Kidney epithelial cell (primary cell): ENCODE data around the gene CDKN2D. TPM values are rescaled to one million over a fixed set of nuclear protein-coding genes. Genes with fewer than 3 reads are reported as not detected.
A peak's percentile ranks its signal among the peaks of the same experiment; 100 is the strongest.
"Not testable (repeated sequence)": the region's sequence is repeated elsewhere in the genome, so short reads cannot be mapped to it uniquely, and the experiment has no call there.

Source experiments
- DNase-seq: peaks from one replicate; pipeline ENCODE4 v3.0.0-alpha.2; 2010; ENCODE audit warnings: low read depth
- H3K27me3 ChIP-seq: 2 replicates; pipeline ENCODE4 v1.6.0; 2011; ENCODE audit warnings: low read length; ENCODE audit not compliant: control insufficient read depth, insufficient read depth
- H3K36me3 ChIP-seq: 2 replicates; pipeline ENCODE4 v1.5.1; 2011; ENCODE audit warnings: low read length; ENCODE audit not compliant: control insufficient read depth, insufficient read depth
- H3K4me3 ChIP-seq: 2 replicates; pipeline ENCODE4 v1.5.1; 2011; ENCODE audit warnings: low read depth, mild to moderate bottlenecking, control low read depth, low read length
- CTCF ChIP-seq: IDR thresholded peaks from 2 replicates; pipeline ENCODE4 v1.5.1; 2011; ENCODE audit warnings: mild to moderate bottlenecking, moderate library complexity, low read length, control low read depth, inconsistent platforms; ENCODE audit not compliant: insufficient read depth, poor library complexity, severe bottlenecking
- total RNA-seq: library from RNA; depleted of rRNA; stranded (reverse); fragments of >200 nt; gene quantifications from 2 replicates; pipeline ENCODE4 v1.2.3, GENCODE V29; 2015

Gene CDKN2D
- total RNA-seq, 1 donor from 2014 or later = 6.2 TPM

- TF ChIP-seq CTCF = no peak
- H3K27me3 ChIP-seq = no peaks in the 10 kb centered on the region
- no peak for DNase-seq
- no peak overlapping the region for H3K4me3 ChIP-seq
- H3K36me3 ChIP-seq = no peaks in the 10 kb centered on the region
Observed at GRCh38 chr19:10574462-10574861, 5.7 kb upstream of the CDKN2D start.

- DNase-seq, H3K36me3 ChIP-seq, H3K27me3 ChIP-seq, H3K4me3 ChIP-seq: not testable (repeated sequence)
Observed at GRCh38 chr19:10573793-10574192, 5.0 kb upstream of the CDKN2D start.

- TF ChIP-seq CTCF = no peak
- Histone ChIP-seq H3K4me3 (peak overlapping the region; percentile 66), H3K27me3 (no peaks in the 10 kb centered on the region), H3K36me3 (no peaks in the 10 kb centered on the region)
- DNase-seq = no peak
Observed at GRCh38 chr19:10568062-10568825, 535 bp downstream of the CDKN2D start.

- Histone ChIP-seq H3K27me3 (no peaks in the 10 kb centered on the region), H3K36me3 (no peaks in the 10 kb centered on the region), H3K4me3 (peak overlapping the region; percentile 66)
- no peak for DNase-seq
- no peak for TF ChIP-seq CTCF
Observed at GRCh38 chr19:10567656-10568055, 1.1 kb downstream of the CDKN2D start.

- DNase-seq = no peak
- H3K4me3 ChIP-seq = no peak overlapping the region
- no peak for TF ChIP-seq CTCF
- no peaks in the 10 kb centered on the region for H3K27me3 ChIP-seq
- no peaks in the 10 kb centered on the region for H3K36me3 ChIP-seq
Observed at GRCh38 chr19:10566658-10567410, 1.9 kb downstream of the CDKN2D start.

GRCh38 chr19:10566408-10566657 is 2.4 kb downstream of the CDKN2D start:
- H3K36me3 ChIP-seq = no peaks in the 10 kb centered on the region
- no peak for TF ChIP-seq CTCF
- peak overlapping the region; percentile 96 for H3K4me3 ChIP-seq
- no peak for DNase-seq
- no peaks in the 10 kb centered on the region for H3K27me3 ChIP-seq
